Stimulated activated CD4-positive, alpha-beta T cell treated with anti-CD3 and anti-CD28 coated beads, Interleukin-2, amount 100 ng/mL, for 4 hours (primary cell): ENCODE measurements around the gene FNBP1L.
"Not testable (repeated sequence)": the region's sequence is repeated elsewhere in the genome, so short reads cannot be mapped to it uniquely, and the experiment has no call there.

ENCODE experiments used
- DNase-seq: peaks from one replicate; pipeline ENCODE4 v3.0.0-alpha.2; 2020; ENCODE audit warnings: low read depth

Gene FNBP1L

GRCh38 chr1:93443454-93443853 is 4.5 kb upstream of the FNBP1L start:
- DNase-seq = no peak

DNA sequence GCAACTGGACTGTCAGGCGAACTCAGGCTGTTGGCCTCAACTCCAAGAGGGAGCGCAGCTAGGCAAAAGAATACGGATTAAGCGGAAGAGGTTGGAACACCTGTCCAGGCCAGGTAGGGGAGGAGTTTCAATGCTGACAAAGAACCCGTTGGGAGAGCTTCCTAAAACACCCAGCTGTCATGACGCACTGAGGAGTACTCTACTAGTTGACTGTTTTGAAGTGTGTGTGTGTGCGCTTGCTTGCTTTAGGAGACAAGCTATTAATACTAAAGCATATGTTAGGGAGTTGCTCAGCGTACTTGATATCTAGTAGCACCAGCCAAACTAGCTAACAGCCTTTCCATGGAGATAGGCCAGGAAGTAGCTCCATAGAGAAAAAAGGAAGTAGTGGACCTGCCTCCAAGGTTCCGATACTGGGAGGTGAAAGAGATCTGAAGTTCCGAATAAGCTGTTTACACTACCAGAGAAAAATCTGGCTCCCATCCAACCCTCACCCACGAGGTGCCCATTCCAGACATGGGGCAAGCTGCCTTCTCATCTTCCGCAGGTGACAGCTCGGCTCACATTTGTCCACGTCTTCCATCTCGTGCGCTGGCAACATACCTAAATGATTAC is 974 bp upstream of the FNBP1L start:
- no peak for DNase-seq

- DNase-seq = no peak
Observed at GRCh38 chr1:93448292-93448982, 519 bp downstream of the FNBP1L start.

- DNase-seq = no peak
Observed at GRCh38 chr1:93448983-93449804, 1.3 kb downstream of the FNBP1L start.

- DNase-seq = no peak
Observed at GRCh38 chr1:93450321-93450720, 2.4 kb downstream of the FNBP1L start.

- no peak for DNase-seq
Observed at GRCh38 chr1:93453911-93454310, 6.0 kb downstream of the FNBP1L start.

- DNase-seq = no peak
Observed at GRCh38 chr1:93459126-93459525, 11.2 kb downstream of the FNBP1L start.

DNA sequence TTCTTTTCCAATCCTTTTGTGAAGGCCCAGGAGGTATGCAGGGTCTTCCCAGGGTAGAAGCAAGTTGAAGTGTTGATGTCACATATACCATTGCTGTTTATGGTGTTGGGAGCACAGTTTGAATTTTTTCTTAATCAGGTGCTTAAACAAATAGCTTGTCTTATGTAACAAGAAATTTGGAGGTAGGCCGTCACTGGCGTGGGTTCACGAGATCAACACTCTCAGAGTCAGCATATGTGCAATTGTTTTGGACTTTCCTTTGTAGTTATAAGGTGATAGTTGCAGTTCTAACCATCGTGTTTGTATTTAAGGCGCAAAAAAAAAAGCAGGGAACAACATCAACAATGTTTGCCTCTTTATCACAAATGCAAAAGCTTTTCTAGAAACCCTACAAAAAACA is 13.3 kb downstream of the FNBP1L start:
- DNase-seq = no peak

DNA sequence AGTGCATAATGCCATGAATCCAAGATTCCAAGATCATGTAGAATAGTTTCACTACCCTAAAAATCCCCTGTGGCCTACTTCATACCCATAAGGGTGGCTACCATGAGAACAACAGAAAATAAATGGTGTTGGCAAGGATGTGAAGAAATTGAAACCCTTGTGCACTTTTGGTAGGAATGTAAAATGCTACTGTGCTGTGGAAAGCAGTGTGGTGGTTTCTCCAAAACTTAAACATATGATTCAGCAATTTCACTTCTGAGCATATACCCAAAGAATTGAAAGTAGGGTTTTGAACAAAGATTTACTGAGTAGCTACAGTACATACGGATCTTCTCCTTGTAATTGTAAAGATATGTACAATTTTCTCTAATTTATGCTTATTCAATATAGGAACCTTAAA is 16.0 kb downstream of the FNBP1L start:
- DNase-seq = no peak

DNA sequence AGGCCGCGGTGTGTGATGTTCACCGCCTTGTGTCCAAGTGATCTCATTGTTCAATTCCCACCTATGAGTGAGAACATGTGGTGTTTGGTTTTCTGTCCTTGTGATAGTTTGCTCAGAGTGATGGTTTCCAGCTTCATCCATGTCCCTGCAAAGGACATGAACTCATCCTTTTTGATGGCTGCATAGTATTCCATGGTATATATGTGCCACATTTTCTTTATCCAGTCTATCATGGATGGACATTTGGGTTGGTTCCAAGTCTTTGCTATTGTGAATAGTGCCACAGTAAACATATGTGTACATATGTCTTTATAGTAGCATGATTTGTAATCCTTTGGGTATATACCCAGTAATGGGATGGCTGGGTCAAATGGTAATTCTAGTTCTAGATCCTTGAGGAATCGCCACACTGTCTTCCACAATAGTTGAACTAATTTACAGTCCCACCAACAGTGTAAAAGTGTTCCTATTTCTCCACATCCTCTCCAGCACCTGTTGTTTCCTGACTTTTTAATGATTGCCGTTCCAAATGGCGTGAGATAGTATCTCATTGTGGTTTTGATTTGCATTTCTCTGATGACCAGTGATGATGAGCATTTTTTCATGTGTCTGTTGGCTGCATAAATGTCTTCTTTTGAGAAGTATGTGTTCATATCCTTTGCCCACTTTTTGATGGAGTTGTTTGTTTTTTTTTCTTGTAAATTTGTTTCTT is 17.6 kb downstream of the FNBP1L start:
- DNase-seq = not testable (repeated sequence)

GRCh38 chr1:93467606-93468005 is 19.7 kb downstream of the FNBP1L start:
- no peak for DNase-seq

GRCh38 chr1:93468662-93469061 is 20.7 kb downstream of the FNBP1L start:
- no peak for DNase-seq

GRCh38 chr1:93469223-93469622 is 21.3 kb downstream of the FNBP1L start:
- DNase-seq = not testable (repeated sequence)

DNA sequence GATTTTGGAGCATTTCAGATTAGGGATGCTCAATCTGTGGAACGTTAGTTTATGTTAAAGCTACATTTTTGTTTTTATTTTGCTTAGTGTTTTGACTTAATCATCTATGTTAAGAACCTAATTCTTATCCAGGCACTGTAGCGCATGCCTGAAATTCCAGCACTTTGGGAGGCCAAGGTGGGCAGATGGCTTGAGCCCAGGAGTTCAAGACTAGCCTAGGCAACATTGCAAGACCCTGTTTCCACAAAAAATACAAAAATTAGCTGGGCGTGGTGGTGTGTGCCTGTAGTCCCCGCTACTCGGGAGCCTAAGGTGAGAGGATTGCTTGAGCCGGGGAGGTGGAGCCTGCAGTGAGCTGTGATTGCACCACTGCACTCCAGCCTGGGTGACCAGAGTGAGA is 23.4 kb downstream of the FNBP1L start:
- DNase-seq = no peak

- DNase-seq = no peak
Observed at GRCh38 chr1:93471911-93472310, 24.0 kb downstream of the FNBP1L start.

- DNase-seq = no peak
Observed at GRCh38 chr1:93474321-93474720, 26.4 kb downstream of the FNBP1L start.

DNA sequence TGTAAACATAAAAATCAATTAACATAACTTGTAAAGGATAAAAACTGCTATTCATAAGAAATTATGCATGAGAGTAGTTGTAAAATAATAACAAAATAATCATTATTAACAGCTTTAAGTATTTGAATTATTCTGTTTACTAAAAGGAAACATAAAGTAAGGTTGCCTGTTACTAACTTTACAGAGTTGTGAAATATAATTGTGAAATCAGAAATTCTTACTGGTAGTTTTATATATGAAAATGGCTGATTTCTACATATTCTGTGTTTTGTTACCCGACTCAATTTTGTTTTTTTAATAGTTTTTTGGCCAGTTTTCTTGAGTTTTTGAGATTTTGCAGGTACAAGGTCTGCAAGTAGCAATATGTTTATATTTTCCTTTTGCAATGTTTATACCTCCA is 27.8 kb downstream of the FNBP1L start:
- DNase-seq = no peak

- DNase-seq = not testable (repeated sequence)
Observed at GRCh38 chr1:93479133-93479745, 31.3 kb downstream of the FNBP1L start.

DNA sequence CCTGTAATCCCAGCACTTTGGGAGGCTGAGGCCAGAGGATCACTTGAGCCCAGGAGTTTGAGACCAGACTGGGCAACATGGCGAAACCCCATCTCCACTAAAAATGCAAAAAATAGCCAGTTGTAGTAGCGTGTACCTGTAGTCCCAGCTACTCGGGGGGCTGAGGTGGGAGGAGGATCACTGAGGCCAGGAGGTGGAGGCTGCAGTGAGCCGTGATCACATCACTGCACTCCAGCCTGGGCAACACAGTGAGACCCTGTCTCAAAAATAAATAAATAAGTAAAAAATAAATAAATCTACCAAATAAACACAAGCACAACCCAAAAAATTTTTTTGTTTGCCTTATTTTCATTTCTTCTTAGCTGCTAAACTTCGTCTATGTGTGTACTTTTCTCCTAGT is 34.0 kb downstream of the FNBP1L start:
- DNase-seq = not testable (repeated sequence)

DNA sequence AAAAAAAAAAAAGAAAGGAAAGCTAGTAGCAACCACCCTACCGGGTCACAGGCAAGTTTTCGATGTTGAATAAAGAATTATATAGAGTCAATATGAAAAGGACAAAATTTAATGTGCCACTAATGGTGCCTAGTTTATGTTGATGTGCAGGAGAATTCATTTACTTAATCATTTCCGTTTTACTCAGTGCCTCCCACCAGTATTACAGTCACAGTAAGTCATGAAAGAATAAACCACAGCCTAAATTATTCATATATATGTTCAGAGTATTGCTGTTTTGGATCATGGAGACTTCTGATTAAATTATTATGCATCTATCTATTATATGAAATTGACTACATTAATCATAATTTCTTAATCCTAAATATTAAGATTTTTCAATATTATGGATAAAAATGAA is 35.3 kb downstream of the FNBP1L start:
- DNase-seq = no peak

- DNase-seq = no peak
Observed at GRCh38 chr1:93483606-93484005, 35.7 kb downstream of the FNBP1L start.

DNA sequence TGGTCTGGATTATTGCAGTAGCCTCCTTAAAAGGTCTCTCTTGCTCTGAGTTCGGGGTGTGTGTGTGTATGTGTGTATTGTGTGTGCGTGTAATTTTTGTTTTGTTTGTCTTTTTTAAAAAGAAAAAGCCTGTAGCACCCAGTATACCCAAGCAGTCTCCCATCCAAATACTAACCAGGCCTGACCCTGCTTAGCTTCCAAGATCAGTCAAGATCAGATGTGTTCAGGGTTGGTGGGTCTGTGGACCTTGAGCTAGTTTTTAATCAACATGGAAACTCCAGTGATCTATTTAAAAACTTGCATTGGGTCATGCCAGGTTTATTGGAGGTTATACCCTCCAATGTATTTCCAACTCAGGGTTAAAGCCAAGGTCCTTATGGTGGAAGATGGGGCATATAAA is 40.3 kb downstream of the FNBP1L start:
- DNase-seq = no peak
